Measurements from ENCODE around the gene CNTN1. TPM values are rescaled to one million over a fixed set of nuclear protein-coding genes. Genes with fewer than 3 reads are reported as not detected.

The CNTN1 gene
- total and polyA plus RNA-seq, 11 donors: 0.01 to 0.66 (median 0.20) TPM; not detected in 2

DNA sequence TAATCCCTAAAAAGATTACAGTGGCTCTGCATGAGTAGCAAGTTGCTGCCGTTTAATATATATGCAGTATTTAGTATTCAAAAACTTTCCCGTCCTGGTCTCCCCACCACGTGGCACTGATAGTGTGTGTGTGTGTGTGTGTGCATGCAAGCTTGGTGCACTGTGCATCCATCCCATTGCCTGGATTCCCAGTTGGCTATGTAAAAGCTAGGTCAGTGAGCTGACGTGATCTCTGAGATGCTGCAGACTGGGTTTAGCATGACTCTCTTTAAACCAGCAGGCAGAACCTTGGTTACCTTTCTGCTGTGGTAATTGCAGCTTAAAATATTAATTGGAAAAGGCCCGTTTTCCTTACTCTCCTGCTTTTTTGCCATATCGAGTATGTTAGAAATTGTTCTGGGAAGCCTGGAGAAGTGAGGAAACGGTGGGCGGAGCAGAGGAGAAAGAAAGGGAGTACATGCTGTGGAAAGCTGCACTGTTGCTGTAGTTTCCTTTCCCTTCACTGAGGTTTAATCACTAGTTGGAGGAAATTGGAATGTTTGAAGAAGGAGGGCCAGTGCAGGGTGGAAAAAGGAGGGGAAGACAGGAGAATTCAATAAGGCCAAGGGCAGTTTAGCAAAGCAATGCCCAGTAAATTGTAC is 4.0 kb upstream of the CNTN1 start:
- intact Hi-C loops (cut with DNase I): no loop called here
- WGBS, 4 donors: 63 to 82% (median 70%) methylated on average over 8 of the region's 8 CpGs
- ATAC-seq (no peak), DNase-seq (no peak)
- H3K27me3 ChIP-seq: peaks cover 0 to 34% (median 14%) of the 10 kb centered on the region in 9 donors
- no peaks in the 10 kb centered on the region for H3K9me3 ChIP-seq
- no peaks in the 10 kb centered on the region for H3K36me3 ChIP-seq
- no peak for TF ChIP-seq POLR2A (IDR thresholded peaks at IDR 0.05)
- TF ChIP-seq, protein P1, sequence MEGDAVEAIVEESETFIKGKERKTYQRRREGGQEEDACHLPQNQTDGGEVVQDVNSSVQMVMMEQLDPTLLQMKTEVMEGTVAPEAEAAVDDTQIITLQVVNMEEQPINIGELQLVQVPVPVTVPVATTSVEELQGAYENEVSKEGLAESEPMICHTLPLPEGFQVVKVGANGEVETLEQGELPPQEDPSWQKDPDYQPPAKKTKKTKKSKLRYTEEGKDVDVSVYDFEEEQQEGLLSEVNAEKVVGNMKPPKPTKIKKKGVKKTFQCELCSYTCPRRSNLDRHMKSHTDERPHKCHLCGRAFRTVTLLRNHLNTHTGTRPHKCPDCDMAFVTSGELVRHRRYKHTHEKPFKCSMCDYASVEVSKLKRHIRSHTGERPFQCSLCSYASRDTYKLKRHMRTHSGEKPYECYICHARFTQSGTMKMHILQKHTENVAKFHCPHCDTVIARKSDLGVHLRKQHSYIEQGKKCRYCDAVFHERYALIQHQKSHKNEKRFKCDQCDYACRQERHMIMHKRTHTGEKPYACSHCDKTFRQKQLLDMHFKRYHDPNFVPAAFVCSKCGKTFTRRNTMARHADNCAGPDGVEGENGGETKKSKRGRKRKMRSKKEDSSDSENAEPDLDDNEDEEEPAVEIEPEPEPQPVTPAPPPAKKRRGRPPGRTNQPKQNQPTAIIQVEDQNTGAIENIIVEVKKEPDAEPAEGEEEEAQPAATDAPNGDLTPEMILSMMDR (IDR thresholded peaks at IDR 0.05): no peak
- no peak overlapping the region for H3K27ac ChIP-seq
- H3K4me3 ChIP-seq: no peak overlapping the region
- peaks cover 0 to 15% (median 5%) of the 10 kb centered on the region in 12 donors for H3K4me1 ChIP-seq

DNA sequence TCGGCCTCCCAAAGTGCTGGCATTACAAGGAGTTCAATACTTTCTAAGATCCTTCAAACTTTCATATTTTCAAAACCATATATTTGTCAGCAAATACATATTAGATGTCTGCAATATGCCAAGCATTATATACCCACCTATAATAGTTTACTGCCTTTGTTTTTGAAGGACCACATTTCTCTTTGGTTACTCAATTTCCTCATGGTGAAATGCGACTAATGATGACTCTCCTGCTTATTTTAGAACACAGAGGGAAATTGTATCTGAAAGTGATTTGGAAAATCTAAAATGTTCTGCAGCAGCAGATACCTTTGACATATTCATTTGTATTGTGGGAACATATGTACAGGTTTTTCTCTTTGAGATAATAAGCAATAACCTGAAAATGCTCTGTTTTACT is 2.7 kb upstream of the CNTN1 start:
- peaks cover 0 to 43% (median 24%) of the 10 kb centered on the region in 9 donors for H3K27me3 ChIP-seq
- ATAC-seq: no peak
- no peak overlapping the region for H3K4me3 ChIP-seq
- H3K4me1 ChIP-seq: peaks cover 0 to 18% (median 6%) of the 10 kb centered on the region in 12 donors
- TF ChIP-seq POLR2A (IDR thresholded peaks at IDR 0.05): no peak
- TF ChIP-seq, protein P1 (IDR thresholded peaks at IDR 0.05): no peak
- 78 to 86% (median 79%) methylated on average over 2 of the region's 2 CpGs for WGBS, 4 donors
- no peak overlapping the region for H3K27ac ChIP-seq
- intact Hi-C loops (cut with DNase I): no loop called here
- H3K36me3 ChIP-seq: no peaks in the 10 kb centered on the region
- no peak for DNase-seq
- H3K9me3 ChIP-seq: no peaks in the 10 kb centered on the region

DNA sequence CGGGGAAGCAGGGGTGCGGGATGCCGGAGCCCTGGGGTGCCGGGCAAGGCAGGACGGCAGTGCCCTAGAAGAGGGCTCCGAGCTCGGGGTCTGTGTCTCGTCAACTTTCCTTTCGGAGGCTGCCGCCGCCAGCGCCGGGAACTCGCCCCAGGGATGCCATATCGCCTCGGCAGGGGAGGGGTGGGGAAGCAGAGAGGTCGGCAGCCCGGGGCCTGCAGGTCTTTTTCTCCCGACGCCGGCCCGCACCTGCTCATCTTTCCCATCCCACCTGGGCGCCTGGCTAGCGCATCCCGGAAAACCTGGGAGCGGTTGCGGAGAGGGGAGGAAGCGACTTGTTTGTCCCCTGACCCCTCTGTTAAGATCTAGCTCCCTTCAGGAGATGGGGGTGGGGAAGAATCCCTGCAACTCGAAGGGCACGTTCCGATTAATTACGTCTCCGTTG is 547 bp downstream of the CNTN1 start:
- peaks cover 0 to 18% (median 6%) of the 10 kb centered on the region in 12 donors for H3K4me1 ChIP-seq
- no peaks in the 10 kb centered on the region for H3K36me3 ChIP-seq
- H3K4me3 ChIP-seq: peak overlapping the region; percentile 10 to 46 (median 37)
- no peak for ATAC-seq
- no peaks in the 10 kb centered on the region for H3K9me3 ChIP-seq
- intact Hi-C loops (cut with DNase I): no loop called here
- no peak for TF ChIP-seq POLR2A (IDR thresholded peaks at IDR 0.05)
- TF ChIP-seq, protein P1 (IDR thresholded peaks at IDR 0.05): no peak
- peak in 1 of 5 donors; percentile 62 for DNase-seq
- WGBS, 4 donors: 0 to 1% (median 1%) methylated on average over 12 to 33 of the region's 33 CpGs
- peaks cover 2 to 44% (median 24%) of the 10 kb centered on the region in 9 donors for H3K27me3 ChIP-seq
- no peak overlapping the region for H3K27ac ChIP-seq

DNA sequence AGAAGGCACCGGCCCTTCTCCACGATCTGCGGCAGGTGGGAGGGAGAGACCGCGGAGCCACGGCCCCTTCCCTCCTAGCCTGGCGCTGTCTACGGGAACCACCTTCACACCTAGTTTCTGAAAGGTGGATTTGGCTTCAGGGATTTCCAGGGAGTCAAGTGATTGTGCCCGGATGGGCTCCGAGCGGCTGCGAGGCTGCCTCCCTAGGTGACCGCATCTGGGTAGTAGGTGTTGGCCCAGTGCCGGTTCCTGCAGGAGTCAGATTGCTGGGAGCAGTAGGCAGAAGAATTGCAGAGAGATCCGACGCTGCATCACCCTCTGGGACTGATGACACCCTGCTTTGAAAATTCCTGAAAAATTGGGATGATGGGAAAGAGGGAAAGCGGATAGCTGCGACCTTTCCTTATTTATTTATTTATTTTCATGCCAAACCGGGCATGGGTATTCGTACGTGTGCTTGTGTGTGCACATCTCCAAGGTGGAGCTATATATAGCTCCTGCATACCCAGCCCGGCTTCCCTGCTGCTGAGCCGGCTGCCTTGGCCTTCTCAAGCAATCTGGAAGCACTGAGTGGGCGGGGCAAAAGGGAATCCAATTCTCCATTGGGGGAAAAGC is 1.1 kb downstream of the CNTN1 start:
- ATAC-seq (no peak), DNase-seq (no peak)
- WGBS, 4 donors: 3 to 6% (median 4%) methylated on average over 24 of the region's 24 CpGs

More for the DNA sequence above, 1.1 kb downstream of the CNTN1 start:
- no peak overlapping the region for H3K27ac ChIP-seq
- H3K27me3 ChIP-seq: peaks cover 2 to 44% (median 24%) of the 10 kb centered on the region in 9 donors
- H3K36me3 ChIP-seq: no peaks in the 10 kb centered on the region
- H3K4me3 ChIP-seq: peak overlapping the region in 10 of 12 donors; percentile 10 to 44 (median 37)
- intact Hi-C loops (cut with DNase I): no loop called here
- TF ChIP-seq, protein P1 (IDR thresholded peaks at IDR 0.05): no peak
- no peak for TF ChIP-seq POLR2A (IDR thresholded peaks at IDR 0.05)
- H3K9me3 ChIP-seq: no peaks in the 10 kb centered on the region
- peaks cover 0 to 18% (median 6%) of the 10 kb centered on the region in 12 donors for H3K4me1 ChIP-seq
